SU-DHL-6 (cell line): Measurements from ENCODE around the gene PPP1CA.

Source experiments
- EZH2phosphoT487 ChIP-seq: fragments of 200-600 bp; sonication (generic), shearing (Covaris generic); conservative IDR thresholded peaks from 2 replicates; pipeline ENCODE4 v1.6.1; 2018; ENCODE audit warnings: mild to moderate bottlenecking, antibody characterized with exemption, low read length, moderate library complexity, mixed read lengths
- TF ChIP-seq, protein P1 (sequence below): fragments of 200-600 bp; sonication (generic); IDR thresholded peaks from one replicate; pipeline ENCODE4 v1.5.1; 2017; ENCODE audit warnings: antibody characterized with exemption, mild to moderate bottlenecking, low read length, moderate library complexity; ENCODE audit not compliant: insufficient read depth, poor library complexity, severe bottlenecking

DNA sequence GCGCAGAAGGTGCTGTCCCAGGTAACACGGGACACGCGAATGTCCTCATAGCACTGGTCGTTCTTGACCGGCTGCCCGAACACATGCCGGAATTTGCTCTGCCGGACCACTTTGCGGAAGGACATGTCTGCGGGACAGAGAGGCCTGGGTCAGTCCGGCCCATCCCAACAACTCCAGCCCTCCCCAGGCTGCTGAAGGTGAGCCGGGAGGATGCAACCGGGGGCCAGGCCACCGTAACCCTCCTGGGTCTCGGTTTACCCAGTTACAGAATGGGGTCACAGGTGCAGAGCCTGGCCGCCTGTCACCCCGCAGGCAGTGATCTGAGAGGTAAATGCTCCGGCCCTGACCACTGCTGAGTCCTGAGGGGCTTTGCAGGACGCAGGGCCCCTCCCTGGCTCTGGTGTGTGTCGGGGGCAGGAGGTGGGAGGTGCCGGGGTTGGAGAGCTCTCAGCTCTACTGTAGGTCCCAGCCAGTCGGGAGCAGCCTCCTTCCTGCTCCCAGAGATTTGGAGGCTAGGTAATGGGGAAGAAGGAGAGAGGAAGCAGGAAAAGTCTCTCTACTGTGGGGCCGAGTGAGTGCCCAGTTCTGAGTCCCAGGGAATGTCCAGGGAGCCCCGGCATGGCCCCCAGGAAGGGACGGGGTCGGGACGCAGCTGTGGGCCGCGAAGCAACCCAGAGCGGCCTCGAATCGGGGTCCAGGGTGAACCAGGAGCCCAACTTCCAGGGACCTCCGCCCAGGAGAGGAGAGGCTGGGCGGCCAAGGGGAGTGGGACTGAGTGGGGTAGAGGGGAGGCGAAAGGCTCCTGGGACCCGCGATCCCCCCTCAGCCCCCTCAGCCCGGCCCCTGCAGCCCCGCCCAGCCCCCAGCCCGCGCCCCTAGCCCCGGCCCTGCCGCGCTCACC lies 41.1 kb upstream of the PPP1CA start:
- TF ChIP-seq, protein P1, sequence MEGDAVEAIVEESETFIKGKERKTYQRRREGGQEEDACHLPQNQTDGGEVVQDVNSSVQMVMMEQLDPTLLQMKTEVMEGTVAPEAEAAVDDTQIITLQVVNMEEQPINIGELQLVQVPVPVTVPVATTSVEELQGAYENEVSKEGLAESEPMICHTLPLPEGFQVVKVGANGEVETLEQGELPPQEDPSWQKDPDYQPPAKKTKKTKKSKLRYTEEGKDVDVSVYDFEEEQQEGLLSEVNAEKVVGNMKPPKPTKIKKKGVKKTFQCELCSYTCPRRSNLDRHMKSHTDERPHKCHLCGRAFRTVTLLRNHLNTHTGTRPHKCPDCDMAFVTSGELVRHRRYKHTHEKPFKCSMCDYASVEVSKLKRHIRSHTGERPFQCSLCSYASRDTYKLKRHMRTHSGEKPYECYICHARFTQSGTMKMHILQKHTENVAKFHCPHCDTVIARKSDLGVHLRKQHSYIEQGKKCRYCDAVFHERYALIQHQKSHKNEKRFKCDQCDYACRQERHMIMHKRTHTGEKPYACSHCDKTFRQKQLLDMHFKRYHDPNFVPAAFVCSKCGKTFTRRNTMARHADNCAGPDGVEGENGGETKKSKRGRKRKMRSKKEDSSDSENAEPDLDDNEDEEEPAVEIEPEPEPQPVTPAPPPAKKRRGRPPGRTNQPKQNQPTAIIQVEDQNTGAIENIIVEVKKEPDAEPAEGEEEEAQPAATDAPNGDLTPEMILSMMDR = no peak
- TF ChIP-seq EZH2phosphoT487 = no peak
